HFF-Myc (cell line): ENCODE results near the gene TCF15.

ENCODE experiments used
- DNase-seq: peaks from one replicate; pipeline ENCODE4 v3.0.0-alpha.2; 2011; ENCODE audit warnings: low read depth; ENCODE audit errors: extremely low read depth
- H3K4me3 ChIP-seq: replicated peaks from 2 replicates; pipeline ENCODE4 v1.5.1; 2011; ENCODE audit warnings: low read depth, mild to moderate bottlenecking, control low read depth, low read length
- TF ChIP-seq, protein P1 (sequence below): IDR thresholded peaks from 2 replicates; pipeline ENCODE4 v1.5.1; 2012; ENCODE audit warnings: mild to moderate bottlenecking, low read depth, low read length, control low read depth; ENCODE audit errors: missing control alignments

The TCF15 gene

DNA sequence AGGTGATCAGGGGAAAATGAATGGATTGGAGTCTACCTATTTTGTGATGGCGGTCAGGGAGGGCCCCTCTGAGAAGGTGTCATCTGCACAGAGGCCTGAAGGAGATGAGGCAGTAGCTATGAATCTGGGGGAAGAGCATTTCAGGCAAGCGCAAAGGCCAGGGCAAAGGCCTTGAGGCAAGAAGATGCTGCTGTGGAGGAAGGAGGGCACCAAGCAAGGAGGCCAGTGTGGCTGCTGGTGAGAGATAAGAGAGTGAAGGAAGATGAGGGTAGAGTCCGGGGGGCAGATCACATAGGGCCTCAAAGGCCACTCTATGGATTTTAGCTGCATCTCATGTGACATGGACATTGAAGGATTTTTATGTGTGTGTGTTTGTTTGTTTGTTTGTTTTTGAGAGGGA is 45.9 kb downstream of the TCF15 start:
- DNase-seq, result no peak
- TF ChIP-seq, protein P1, sequence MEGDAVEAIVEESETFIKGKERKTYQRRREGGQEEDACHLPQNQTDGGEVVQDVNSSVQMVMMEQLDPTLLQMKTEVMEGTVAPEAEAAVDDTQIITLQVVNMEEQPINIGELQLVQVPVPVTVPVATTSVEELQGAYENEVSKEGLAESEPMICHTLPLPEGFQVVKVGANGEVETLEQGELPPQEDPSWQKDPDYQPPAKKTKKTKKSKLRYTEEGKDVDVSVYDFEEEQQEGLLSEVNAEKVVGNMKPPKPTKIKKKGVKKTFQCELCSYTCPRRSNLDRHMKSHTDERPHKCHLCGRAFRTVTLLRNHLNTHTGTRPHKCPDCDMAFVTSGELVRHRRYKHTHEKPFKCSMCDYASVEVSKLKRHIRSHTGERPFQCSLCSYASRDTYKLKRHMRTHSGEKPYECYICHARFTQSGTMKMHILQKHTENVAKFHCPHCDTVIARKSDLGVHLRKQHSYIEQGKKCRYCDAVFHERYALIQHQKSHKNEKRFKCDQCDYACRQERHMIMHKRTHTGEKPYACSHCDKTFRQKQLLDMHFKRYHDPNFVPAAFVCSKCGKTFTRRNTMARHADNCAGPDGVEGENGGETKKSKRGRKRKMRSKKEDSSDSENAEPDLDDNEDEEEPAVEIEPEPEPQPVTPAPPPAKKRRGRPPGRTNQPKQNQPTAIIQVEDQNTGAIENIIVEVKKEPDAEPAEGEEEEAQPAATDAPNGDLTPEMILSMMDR, result no peak
- H3K4me3 ChIP-seq, result no peak overlapping the region

DNA sequence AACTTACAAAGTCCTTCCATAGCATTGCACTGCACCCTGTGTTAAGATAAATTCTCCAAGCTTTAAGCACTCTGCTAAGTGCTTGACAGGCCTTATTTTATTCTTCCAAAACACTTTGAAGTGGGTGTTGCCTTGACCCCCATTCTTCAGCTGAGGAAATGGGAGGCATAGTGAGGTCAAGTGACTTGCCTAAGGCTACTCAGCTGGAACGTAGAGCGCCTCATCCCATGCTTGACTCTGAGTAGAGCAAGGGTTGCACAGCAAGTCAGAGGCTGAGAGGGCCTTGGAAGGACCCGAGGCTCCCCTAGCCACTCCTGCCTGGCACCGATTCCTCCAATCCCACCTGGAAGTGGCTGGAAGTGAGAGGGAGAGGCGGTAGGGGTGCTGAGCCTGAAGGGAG is 46.9 kb downstream of the TCF15 start:
- no peak overlapping the region for H3K4me3 ChIP-seq
- TF ChIP-seq, protein P1, result no peak
- DNase-seq, result no peak

DNA sequence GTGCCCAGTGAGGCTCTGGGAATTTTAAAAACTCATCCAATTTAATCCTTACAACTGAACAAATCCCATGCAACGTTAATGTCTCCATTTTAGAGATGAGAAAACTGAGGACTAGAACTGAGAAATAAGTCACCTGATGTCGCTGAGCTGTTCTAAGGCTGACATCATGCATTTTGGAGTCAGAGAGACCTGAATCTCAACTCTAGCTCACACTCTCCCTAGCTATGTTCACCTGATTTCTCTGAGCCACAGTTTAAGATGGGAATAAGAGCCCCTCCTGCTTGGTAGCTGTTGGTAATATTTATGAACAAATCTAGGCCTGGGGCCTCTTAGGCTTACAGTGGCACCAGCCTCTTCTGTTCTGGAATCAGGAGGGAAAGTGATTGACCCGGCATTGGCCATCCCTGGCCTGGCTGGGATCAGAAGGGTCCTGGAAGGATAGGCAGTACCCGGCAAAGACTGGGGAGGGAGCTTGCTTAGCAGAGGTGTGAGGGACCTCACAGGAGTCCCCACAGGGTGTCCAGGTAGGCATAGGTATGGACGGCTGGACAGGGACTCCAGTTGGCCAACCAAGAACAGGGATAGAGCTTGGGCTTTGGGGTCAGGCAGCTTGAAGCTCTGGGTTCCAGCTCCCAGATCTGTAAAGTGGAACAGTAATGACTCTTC is 47.7 kb downstream of the TCF15 start:
- no peak overlapping the region for H3K4me3 ChIP-seq
- TF ChIP-seq, protein P1, result no peak
- no peak for DNase-seq

DNA sequence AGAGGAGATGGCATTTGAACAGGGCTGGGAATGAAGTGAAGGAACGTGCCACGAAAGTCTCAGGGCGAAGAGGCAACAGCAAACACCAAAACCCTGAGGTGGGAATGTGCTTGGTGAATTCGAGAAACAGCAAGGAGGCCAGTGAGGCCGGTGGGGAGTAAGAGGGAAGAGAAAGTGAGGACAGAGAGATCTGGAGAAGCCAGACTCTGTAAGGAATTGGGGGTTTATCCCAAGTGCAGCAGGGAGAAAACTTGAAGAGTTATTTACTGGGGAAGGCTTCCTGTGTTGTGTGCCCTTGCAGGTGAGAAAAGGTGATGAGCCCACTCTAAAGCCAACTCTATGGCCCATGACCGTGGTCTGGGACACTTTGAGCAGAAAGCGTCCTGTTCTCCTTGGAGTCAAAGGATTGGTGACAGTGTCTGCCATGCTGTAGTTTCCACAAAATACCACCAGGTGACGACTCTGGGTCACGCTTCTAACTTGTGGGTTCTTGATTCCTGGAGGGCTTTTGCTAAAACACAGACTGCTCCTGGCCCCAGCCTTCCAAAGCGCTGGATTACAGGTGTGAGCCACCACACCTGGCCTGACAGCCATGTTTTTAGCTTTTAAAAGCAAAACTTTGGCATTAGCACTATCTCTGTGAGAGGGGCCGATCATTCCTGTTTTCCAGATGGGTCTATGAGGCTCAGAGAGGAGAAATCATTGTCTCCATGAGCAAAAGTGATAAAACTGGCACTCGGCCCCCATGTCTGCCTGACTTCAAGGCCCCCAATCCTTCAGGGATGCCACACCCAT is 48.5 kb downstream of the TCF15 start:
- DNase-seq, result peak; percentile 41
- no peak overlapping the region for H3K4me3 ChIP-seq
- TF ChIP-seq, protein P1, result peak; percentile 97

DNA sequence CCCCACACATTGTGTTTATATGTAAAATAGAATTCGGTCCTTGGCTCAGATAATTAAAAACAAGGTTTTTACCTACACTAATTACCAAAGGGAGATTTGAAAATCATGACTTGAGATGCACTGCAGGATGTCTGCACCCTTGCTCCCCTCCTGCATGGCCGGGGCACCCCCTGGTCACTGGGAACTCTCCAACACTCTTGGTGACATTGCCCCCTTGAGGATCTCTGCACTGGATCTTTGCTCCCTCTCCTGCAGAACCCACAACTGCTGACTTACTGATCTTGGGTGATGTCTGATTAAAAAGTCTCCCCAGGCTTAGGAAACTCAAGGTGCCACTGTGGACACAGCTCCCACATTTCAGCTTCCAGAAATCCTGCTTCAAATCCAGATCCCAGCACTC is 49.4 kb downstream of the TCF15 start:
- no peak for DNase-seq
- TF ChIP-seq, protein P1, result no peak
- no peak overlapping the region for H3K4me3 ChIP-seq

DNA sequence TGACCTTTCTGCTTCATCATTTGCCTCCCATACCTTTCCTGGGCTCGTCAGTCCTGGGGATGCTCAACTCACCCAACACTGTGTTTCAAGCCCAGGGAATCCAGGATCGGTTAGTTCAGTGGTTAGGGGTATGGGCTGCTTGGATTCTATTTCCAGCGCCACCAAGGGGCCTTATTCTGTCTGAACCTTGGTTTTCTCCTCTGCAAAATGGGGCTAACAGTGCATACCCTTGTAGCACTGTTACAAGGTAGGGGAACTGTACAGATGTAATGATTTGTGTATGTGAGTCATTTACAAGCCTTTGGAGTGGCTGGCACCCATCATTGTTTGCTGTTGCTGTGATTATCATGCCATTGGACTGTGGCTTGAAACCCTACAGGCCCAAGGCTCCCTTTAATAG is 52.0 kb downstream of the TCF15 start:
- H3K4me3 ChIP-seq, result no peak overlapping the region
- TF ChIP-seq, protein P1, result no peak
- no peak for DNase-seq
